ENCODE data around the gene UNG. TPM values are rescaled to one million over a fixed set of nuclear protein-coding genes. Genes with fewer than 3 reads are reported as not detected.
"Not testable (repeated sequence)": the region's sequence is repeated elsewhere in the genome, so short reads cannot be mapped to it uniquely, and the experiment has no call there.

Gene UNG
- 105 TPM for polyA plus RNA-seq (2013, experiment 1 of 2)
- 107 TPM for polyA plus RNA-seq (2013, experiment 2 of 2)

DNA sequence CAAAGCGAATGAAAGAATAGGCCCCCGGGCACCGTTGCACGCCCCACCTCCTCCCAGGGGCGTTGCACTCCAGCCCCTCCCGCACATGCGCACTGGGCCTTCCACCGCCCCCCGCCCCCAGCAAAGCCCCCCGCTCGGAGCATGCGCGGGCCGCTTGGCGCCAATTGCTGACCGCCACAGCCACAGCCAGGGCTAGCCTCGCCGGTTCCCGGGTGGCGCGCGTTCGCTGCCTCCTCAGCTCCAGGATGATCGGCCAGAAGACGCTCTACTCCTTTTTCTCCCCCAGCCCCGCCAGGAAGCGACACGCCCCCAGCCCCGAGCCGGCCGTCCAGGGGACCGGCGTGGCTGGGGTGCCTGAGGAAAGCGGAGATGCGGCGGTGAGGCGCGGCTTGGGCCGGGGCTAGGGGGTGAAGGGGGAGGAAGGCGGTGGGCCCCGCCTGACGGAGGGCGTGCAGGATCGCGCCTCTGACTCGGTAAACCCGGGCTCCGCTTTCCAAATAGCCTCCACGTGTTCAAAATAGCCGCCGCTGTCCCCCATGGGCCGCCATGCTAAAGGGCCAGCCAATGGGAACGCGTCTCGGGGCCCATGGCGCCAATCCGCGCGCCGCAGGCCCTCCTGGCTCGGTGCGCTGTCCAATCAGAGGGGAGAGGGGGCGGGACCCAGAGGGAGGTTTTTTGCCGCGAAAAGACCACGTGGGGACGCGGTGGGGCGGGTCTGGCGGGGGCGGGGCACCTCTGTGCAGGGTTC is at the start of gene UNG:
TSS of gene UNG (plus strand) at position 163 of the 748 bp plus-strand sequence. CDS start at position 246, 83 bp downstream.
- no CpG with 5 or more reads among the region's 71 CpGs for WGBS (ENCODE audit: extremely low coverage, insufficient coverage, low lambda C conversion rate)

DNA sequence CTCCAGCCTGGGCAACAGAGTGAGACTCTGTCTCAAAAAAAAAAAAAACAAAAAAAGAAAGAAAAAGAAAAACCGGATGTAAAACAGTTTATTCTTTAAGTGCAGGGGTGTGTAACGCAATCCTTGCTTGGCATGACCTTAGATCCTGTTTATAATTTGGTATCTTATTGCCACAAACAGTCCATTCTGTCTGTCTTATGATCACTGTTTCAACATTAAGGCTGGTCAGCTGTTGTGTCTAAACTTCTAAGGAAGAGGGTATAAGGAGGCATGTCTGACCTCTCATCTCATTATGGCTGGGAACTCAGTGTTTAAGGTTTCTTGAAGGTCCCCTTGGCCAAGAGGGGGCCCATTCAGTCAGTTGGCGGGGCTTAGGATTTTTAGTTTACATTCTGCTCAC is 48.7 kb upstream of the UNG start:
- WGBS (ENCODE audit: extremely low coverage, insufficient coverage, low lambda C conversion rate): no CpG with 5 or more reads among the region's 3 CpGs
- H3K9ac ChIP-seq (ENCODE audit: low read length); H3K4me3 ChIP-seq (ENCODE audit: low read length); H4K5ac ChIP-seq (ENCODE audit: low read length); H3K23ac ChIP-seq (ENCODE audit: low read length); H3K27ac ChIP-seq (ENCODE audit: low read depth, low read length); H3K27me3 ChIP-seq (ENCODE audit: insufficient read depth, low read length, poor library complexity); H3K79me1 ChIP-seq (ENCODE audit: low read length); H3K18ac ChIP-seq (ENCODE audit: low read length); H3K4me2 ChIP-seq (ENCODE audit: low read length); H2AK5ac ChIP-seq (ENCODE audit: low read length); H2BK15ac ChIP-seq (replicated peaks; ENCODE audit: low read depth); H2BK5ac ChIP-seq (ENCODE audit: low read length); H3K79me2 ChIP-seq (ENCODE audit: control insufficient read depth, insufficient read depth, low read length); DNase-seq; H3K4ac ChIP-seq (ENCODE audit: low read depth, low read length); H3K36me3 ChIP-seq (ENCODE audit: control insufficient read depth, insufficient read depth, low read length); H2BK120ac ChIP-seq (ENCODE audit: low read depth, low read length); H3K4me1 ChIP-seq (ENCODE audit: control insufficient read depth, low read depth, low read length); H3K56ac ChIP-seq (ENCODE audit: low read length); H4K8ac ChIP-seq (ENCODE audit: low read depth, low read length): not testable (repeated sequence)

More for the DNA sequence above, at the start of gene UNG:
- Histone ChIP-seq H3K79me1 (ENCODE audit: low read length) (no peaks in the 10 kb centered on the region), H3K4me2 (ENCODE audit: low read length) (peak within 1 kb of the TSS; percentile 79), H3K27ac (ENCODE audit: low read depth, low read length) (peak within 1 kb of the TSS; percentile 63), H3K4me1 (ENCODE audit: control insufficient read depth, low read depth, low read length) (peaks cover 3% of the 10 kb centered on the region), H3K23ac (ENCODE audit: low read length) (no peak within 1 kb of the TSS), H4K5ac (ENCODE audit: low read length) (no peak within 1 kb of the TSS), H2BK15ac (replicated peaks; ENCODE audit: low read depth) (no peak within 1 kb of the TSS), H2AK5ac (ENCODE audit: low read length) (no peak within 1 kb of the TSS), H4K8ac (ENCODE audit: low read depth, low read length) (no peak within 1 kb of the TSS), H3K4ac (ENCODE audit: low read depth, low read length) (no peak within 1 kb of the TSS), H3K4me3 (ENCODE audit: low read length) (peak within 1 kb of the TSS; percentile 76), H2BK120ac (ENCODE audit: low read depth, low read length) (no peak within 1 kb of the TSS), H3K18ac (ENCODE audit: low read length) (peak within 1 kb of the TSS; percentile 25), H3K9ac (ENCODE audit: low read length) (peak within 1 kb of the TSS; percentile 91), H3K79me2 (ENCODE audit: control insufficient read depth, insufficient read depth, low read length) (peaks cover 13% of the 10 kb centered on the region), H3K36me3 (ENCODE audit: control insufficient read depth, insufficient read depth, low read length) (peaks cover 8% of the 10 kb centered on the region), H2BK5ac (ENCODE audit: low read length) (peak within 1 kb of the TSS; percentile 35), H3K27me3 (ENCODE audit: insufficient read depth, low read length, poor library complexity) (no peaks in the 10 kb centered on the region), H3K56ac (ENCODE audit: low read length) (peak within 1 kb of the TSS; percentile 96)
- peak; percentile 97 for DNase-seq

DNA sequence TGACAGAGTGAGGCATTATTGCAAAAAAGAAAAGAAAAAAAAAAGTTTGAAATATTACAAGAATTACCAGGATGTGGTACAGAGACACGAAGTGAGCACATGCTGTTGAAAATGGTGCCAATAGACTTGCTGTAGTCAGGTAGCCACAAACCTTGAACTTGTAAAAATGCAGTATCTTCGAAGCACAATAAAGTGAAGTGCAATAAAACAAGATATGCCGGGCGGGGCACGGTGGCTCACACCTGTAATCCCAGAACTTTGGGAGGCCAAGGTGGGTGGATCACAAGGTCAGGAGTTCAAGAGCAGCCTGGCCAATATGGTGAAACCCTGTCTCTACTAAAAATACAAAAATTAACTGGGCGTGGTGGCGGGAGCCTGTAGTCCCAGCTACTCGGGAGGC is 47.6 kb upstream of the UNG start:
- H3K23ac ChIP-seq (ENCODE audit: low read length); H3K18ac ChIP-seq (ENCODE audit: low read length); H3K4me2 ChIP-seq (ENCODE audit: low read length); H3K4ac ChIP-seq (ENCODE audit: low read depth, low read length); H3K56ac ChIP-seq (ENCODE audit: low read length); H3K27ac ChIP-seq (ENCODE audit: low read depth, low read length); H4K5ac ChIP-seq (ENCODE audit: low read length); H3K4me3 ChIP-seq (ENCODE audit: low read length); H3K4me1 ChIP-seq (ENCODE audit: control insufficient read depth, low read depth, low read length); H3K36me3 ChIP-seq (ENCODE audit: control insufficient read depth, insufficient read depth, low read length); H4K8ac ChIP-seq (ENCODE audit: low read depth, low read length); H3K27me3 ChIP-seq (ENCODE audit: insufficient read depth, low read length, poor library complexity); H2BK120ac ChIP-seq (ENCODE audit: low read depth, low read length); H2AK5ac ChIP-seq (ENCODE audit: low read length); H3K9ac ChIP-seq (ENCODE audit: low read length); H2BK15ac ChIP-seq (replicated peaks; ENCODE audit: low read depth); H2BK5ac ChIP-seq (ENCODE audit: low read length); H3K79me1 ChIP-seq (ENCODE audit: low read length); H3K79me2 ChIP-seq (ENCODE audit: control insufficient read depth, insufficient read depth, low read length); DNase-seq: not testable (repeated sequence)
- WGBS (ENCODE audit: extremely low coverage, insufficient coverage, low lambda C conversion rate): no CpG with 5 or more reads among the region's 8 CpGs

DNA sequence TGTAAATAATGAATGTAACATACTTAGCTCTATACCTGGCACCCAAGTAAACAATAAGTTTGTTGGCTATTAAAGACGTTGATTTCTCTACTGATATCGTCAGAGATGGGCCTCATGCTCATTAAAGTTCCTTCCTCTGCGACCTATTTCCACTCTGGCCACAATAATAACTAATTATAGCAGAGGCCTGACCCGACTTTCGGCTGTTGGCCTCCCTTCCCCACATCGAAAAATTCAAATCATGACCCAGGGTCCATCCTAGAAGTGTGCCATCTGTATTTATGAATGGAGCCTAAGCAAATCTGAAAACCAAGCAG is 45.3 kb upstream of the UNG start:
- Histone ChIP-seq H3K79me2 (ENCODE audit: control insufficient read depth, insufficient read depth, low read length) (no peaks in the 10 kb centered on the region), H3K56ac (ENCODE audit: low read length) (peak overlapping the region; percentile 30), H3K4me1 (ENCODE audit: control insufficient read depth, low read depth, low read length) (no peaks in the 10 kb centered on the region), H3K79me1 (ENCODE audit: low read length) (no peaks in the 10 kb centered on the region), H4K5ac (ENCODE audit: low read length) (no peak overlapping the region), H3K4ac (ENCODE audit: low read depth, low read length) (no peak overlapping the region), H2BK120ac (ENCODE audit: low read depth, low read length) (no peak overlapping the region), H4K8ac (ENCODE audit: low read depth, low read length) (no peak overlapping the region), H3K36me3 (ENCODE audit: control insufficient read depth, insufficient read depth, low read length) (no peaks in the 10 kb centered on the region), H3K18ac (ENCODE audit: low read length) (no peak overlapping the region), H2BK5ac (ENCODE audit: low read length) (no peak overlapping the region), H3K4me3 (ENCODE audit: low read length) (no peak overlapping the region), H3K27me3 (ENCODE audit: insufficient read depth, low read length, poor library complexity) (no peaks in the 10 kb centered on the region), H3K9ac (ENCODE audit: low read length) (peak overlapping the region; percentile 30), H3K23ac (ENCODE audit: low read length) (no peak overlapping the region), H2AK5ac (ENCODE audit: low read length) (no peak overlapping the region), H3K27ac (ENCODE audit: low read depth, low read length) (no peak overlapping the region), H2BK15ac (replicated peaks; ENCODE audit: low read depth) (no peak overlapping the region), H3K4me2 (ENCODE audit: low read length) (peak overlapping the region; percentile 12)
- DNase-seq: no peak
- no CpG with 5 or more reads among the region's 6 CpGs for WGBS (ENCODE audit: extremely low coverage, insufficient coverage, low lambda C conversion rate)

DNA sequence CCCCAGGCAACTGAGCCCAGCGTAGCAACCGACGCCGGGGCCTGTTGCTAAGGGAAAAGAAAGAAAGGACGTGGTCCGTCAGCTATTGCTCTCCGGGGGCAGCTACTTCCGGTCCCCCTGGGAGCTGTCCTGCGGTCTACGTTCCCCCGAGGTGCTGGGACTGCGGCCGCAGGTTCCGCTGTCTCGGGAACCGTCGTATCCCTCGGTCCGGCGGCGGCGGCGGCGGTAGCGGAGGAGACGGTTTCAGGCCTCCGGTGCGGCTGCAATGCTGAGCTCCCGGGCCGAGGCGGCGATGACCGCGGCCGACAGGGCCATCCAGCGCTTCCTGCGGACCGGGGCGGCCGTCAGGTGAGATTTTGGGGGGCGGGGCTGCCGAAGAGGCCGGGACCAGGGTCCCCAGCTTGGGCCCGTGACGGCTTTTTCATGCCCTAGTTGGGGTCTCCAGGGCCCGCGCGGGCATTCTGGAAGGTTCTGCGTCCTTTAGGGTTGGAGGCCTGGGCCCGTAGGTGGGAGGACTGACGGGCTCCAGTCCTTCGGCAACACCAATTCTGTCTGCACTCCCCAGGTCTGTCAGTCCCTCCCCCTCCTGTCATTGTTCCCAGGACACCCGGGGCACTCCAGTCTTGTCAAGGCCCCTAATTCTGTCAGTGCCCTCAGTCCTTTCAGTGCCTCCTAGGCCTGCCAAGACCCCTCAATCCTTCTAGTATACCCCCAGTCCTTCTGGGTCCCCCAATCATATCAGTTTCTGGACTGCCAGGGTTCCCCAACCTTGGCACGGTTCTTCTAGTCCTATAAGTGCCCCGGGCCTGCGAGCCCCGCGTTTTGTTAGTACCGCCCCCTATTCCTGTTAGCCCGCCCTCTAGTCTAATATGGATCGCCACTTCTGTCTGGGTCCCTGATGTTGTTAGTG is 44.7 kb upstream of the UNG start, which contains the start of gene USP30:
TSS of gene USP30 (plus strand) at position 163 of the 910 bp plus-strand sequence. CDS start at position 266, 103 bp downstream.
- peak within 1 kb of the TSS; percentile 85 for H3K56ac ChIP-seq (ENCODE audit: low read length)
- H4K5ac ChIP-seq (ENCODE audit: low read length): no peak within 1 kb of the TSS
- peak within 1 kb of the TSS; percentile 95 for H3K4me3 ChIP-seq (ENCODE audit: low read length)
- no peak within 1 kb of the TSS for H3K4ac ChIP-seq (ENCODE audit: low read depth, low read length)
- no peaks in the 10 kb centered on the region for H3K79me2 ChIP-seq (ENCODE audit: control insufficient read depth, insufficient read depth, low read length)
- no peak within 1 kb of the TSS for H2AK5ac ChIP-seq (ENCODE audit: low read length)
- peak within 1 kb of the TSS; percentile 73 for H3K18ac ChIP-seq (ENCODE audit: low read length)
- H4K8ac ChIP-seq (ENCODE audit: low read depth, low read length): no peak within 1 kb of the TSS
- no peak within 1 kb of the TSS for H3K23ac ChIP-seq (ENCODE audit: low read length)
- H2BK5ac ChIP-seq (ENCODE audit: low read length): no peak within 1 kb of the TSS
- WGBS (ENCODE audit: extremely low coverage, insufficient coverage, low lambda C conversion rate): no CpG with 5 or more reads among the region's 61 CpGs
- no peak within 1 kb of the TSS for H2BK120ac ChIP-seq (ENCODE audit: low read depth, low read length)
- H3K4me2 ChIP-seq (ENCODE audit: low read length): peak within 1 kb of the TSS; percentile 98
- no peaks in the 10 kb centered on the region for H3K79me1 ChIP-seq (ENCODE audit: low read length)
- no peak within 1 kb of the TSS for H3K27ac ChIP-seq (ENCODE audit: low read depth, low read length)
- peak; percentile 92 for DNase-seq
- no peaks in the 10 kb centered on the region for H3K36me3 ChIP-seq (ENCODE audit: control insufficient read depth, insufficient read depth, low read length)
- H3K27me3 ChIP-seq (ENCODE audit: insufficient read depth, low read length, poor library complexity): no peaks in the 10 kb centered on the region
- H3K9ac ChIP-seq (ENCODE audit: low read length): peak within 1 kb of the TSS; percentile 82
- no peaks in the 10 kb centered on the region for H3K4me1 ChIP-seq (ENCODE audit: control insufficient read depth, low read depth, low read length)
- no peak within 1 kb of the TSS for H2BK15ac ChIP-seq (replicated peaks; ENCODE audit: low read depth)
